UCSD-AML1 (cell line): ENCODE data around the gene LSM11.

Source experiments
- DNase-seq: peaks from one replicate; lab custom pipeline; 2025; ENCODE audit not compliant: unreplicated experiment; lab: John Stamatoyannopoulos, UW

The LSM11 gene

GRCh38 chr5:157732596-157733262 is 10.8 kb upstream of the LSM11 start:
- DNase-seq: no peak

- DNase-seq: no peak
Measured at GRCh38 chr5:157734436-157734835, 9.1 kb upstream of the LSM11 start.

- DNase-seq: no peak
Measured at GRCh38 chr5:157735991-157736390, 7.5 kb upstream of the LSM11 start.

- DNase-seq: no peak
Measured at GRCh38 chr5:157739388-157740228, 3.9 kb upstream of the LSM11 start.

GRCh38 chr5:157740229-157740610 is 3.3 kb upstream of the LSM11 start:
- DNase-seq: no peak

- no peak for DNase-seq
Measured at GRCh38 chr5:157741131-157741530, 2.4 kb upstream of the LSM11 start.

GRCh38 chr5:157744051-157745011 is 819 bp downstream of the LSM11 start:
- peak; percentile 44 for DNase-seq

GRCh38 chr5:157745041-157745456 is 1.5 kb downstream of the LSM11 start:
- no peak for DNase-seq

GRCh38 chr5:157747173-157747740 is 3.7 kb downstream of the LSM11 start:
- no peak for DNase-seq

GRCh38 chr5:157747766-157748700 is 4.5 kb downstream of the LSM11 start:
- DNase-seq: no peak

- no peak for DNase-seq
Measured at GRCh38 chr5:157748760-157749461, 5.4 kb downstream of the LSM11 start.

GRCh38 chr5:157749462-157749799 is 5.9 kb downstream of the LSM11 start:
- no peak for DNase-seq

- DNase-seq: no peak
Measured at GRCh38 chr5:157750320-157750719, 6.8 kb downstream of the LSM11 start.

GRCh38 chr5:157756122-157756521 is 12.6 kb downstream of the LSM11 start:
- no peak for DNase-seq

- DNase-seq: no peak
Measured at GRCh38 chr5:157758706-157759105, 15.2 kb downstream of the LSM11 start.

GRCh38 chr5:157761690-157762621 is 18.4 kb downstream of the LSM11 start:
- DNase-seq: no peak

GRCh38 chr5:157764531-157764930 is 21.0 kb downstream of the LSM11 start:
- DNase-seq: no peak

GRCh38 chr5:157766442-157766841 is 22.9 kb downstream of the LSM11 start:
- no peak for DNase-seq
